A549 (cell line): ENCODE measurements around the gene BRPF1. TPM values are rescaled to one million over a fixed set of nuclear protein-coding genes. Genes with fewer than 3 reads are reported as not detected.

Source experiments
- ATAC-seq, 2 experiments: fragments of 200-7000 bp in 1 of 2; fragments of >200 bp in 1 of 2; cut with Nextera tagmentation in 1 of 2; cut with Tn5 transposase in 1 of 2; 3 replicates each; pipeline versions ENCODE4 v1.8.0 to v1.9.1; 2018 to 2020; ENCODE audit warnings: mild to moderate bottlenecking in 1 of 2, moderate library complexity in 1 of 2
- CTCF ChIA-PET: fragments of 300-600 bp; sonication (Branson Sonifier 250); formaldehyde crosslinking; extraction: SDS; loops from one replicate; lab custom pipeline; 2021; ENCODE audit warnings: antibody characterized with exemption, inconsistent platforms; lab: Yijun Ruan, JAX
- POLR2A ChIA-PET: fragments of 350-600 bp; formaldehyde crosslinking; extraction: SDS; loops from one replicate; lab custom pipeline; 2021; ENCODE audit warnings: antibody characterized with exemption, inconsistent platforms; lab: Yijun Ruan, JAX
- DNase-seq, 2 experiments: peaks; one replicate each; pipeline versions ENCODE4 v3.0.0 to v3.0.0-alpha.2; 2011 to 2016; ENCODE audit warnings: low read depth in 1 of 2, low spot score in 1 of 2
- FAIRE-seq: peaks from 2 replicates; lab custom pipeline; 2011; peaks lifted over from hg19 to GRCh38; lab: Jason Lieb, UNC
- H3K27ac ChIP-seq, 2 experiments: fragments of >200 bp; sonication (Bioruptor Twin); formaldehyde crosslinking; 3 replicates each; pipeline ENCODE4 v1.5.1; 2016 to 2017
- H3K4me1 ChIP-seq: fragments of >200 bp; sonication (Bioruptor Twin); formaldehyde crosslinking; 3 replicates; pipeline ENCODE4 v1.6.1; 2016
- H3K4me2 ChIP-seq: fragments of >200 bp; sonication (Bioruptor Twin); formaldehyde crosslinking; 3 replicates; pipeline ENCODE4 v1.6.1; 2016
- H3K4me3 ChIP-seq: fragments of >200 bp; sonication (Bioruptor Twin); formaldehyde crosslinking; 3 replicates; pipeline ENCODE4 v1.5.1; 2016
- H3K9me3 ChIP-seq: fragments of >200 bp; sonication (Bioruptor Twin); formaldehyde crosslinking; 3 replicates; pipeline ENCODE4 v1.6.1; 2016
- CBX2 ChIP-seq: fragments of 200-600 bp; sonication (generic); IDR thresholded peaks from 2 replicates; pipeline ENCODE4 v1.6.1; 2016; ENCODE audit warnings: low read depth, mild to moderate bottlenecking, borderline replicate concordance
- CBX8 ChIP-seq: fragments of 200-600 bp; sonication (generic); IDR thresholded peaks from 2 replicates; pipeline ENCODE4 v1.6.1; 2016
- CHD2 ChIP-seq: fragments of 150-350 bp; IDR thresholded peaks from 2 replicates; pipeline ENCODE4 v1.6.1; 2014; ENCODE audit warnings: low read length; ENCODE audit not compliant: partially characterized antibody
- CHD4 ChIP-seq: fragments of 200-600 bp; sonication (generic); IDR thresholded peaks from 2 replicates; pipeline ENCODE4 v1.6.1; 2016; ENCODE audit warnings: antibody characterized with exemption, mild to moderate bottlenecking, borderline replicate concordance
- CTCF ChIP-seq: fragments of >200 bp; sonication (Bioruptor Twin); formaldehyde crosslinking; IDR thresholded peaks from 3 replicates; pipeline ENCODE4 v1.5.1; 2016
- ESRRA ChIP-seq: fragments of 150-350 bp; IDR thresholded peaks from 2 replicates; pipeline ENCODE4 v1.6.1; 2014; ENCODE audit warnings: mild to moderate bottlenecking, low read length, borderline replicate concordance
- FOSB ChIP-seq: fragments of 250-450 bp; sonication (Bioruptor Pico); IDR thresholded peaks from 2 replicates; pipeline ENCODE4 v1.5.0; 2020; ENCODE audit warnings: mild to moderate bottlenecking, moderate library complexity
- FOSL2 ChIP-seq, 2 experiments: fragments of 450-650 bp in 1 of 2; fragments of >200 bp in 1 of 2; sonication (Bioruptor Twin) in 1 of 2; formaldehyde crosslinking; IDR thresholded peaks; 2 replicates each; pipeline versions ENCODE4 v1.5.0 to v1.6.1; 2016 to 2020; ENCODE audit warnings: mild to moderate bottlenecking in 1 of 2, moderate library complexity in 1 of 2
- FOXS1 ChIP-seq: fragments of 250-450 bp; sonication (Bioruptor Pico); IDR thresholded peaks from 2 replicates; pipeline ENCODE4 v1.5.0; 2020; ENCODE audit warnings: mild to moderate bottlenecking, moderate library complexity
- HES2 ChIP-seq: fragments of >200 bp; sonication (Bioruptor Twin); formaldehyde crosslinking; IDR thresholded peaks from 2 replicates; pipeline ENCODE4 v1.6.1; 2016
- HOXA7 ChIP-seq: fragments of 250-450 bp; sonication (Bioruptor Pico); IDR thresholded peaks from 2 replicates; pipeline ENCODE4 v1.5.0; 2020; ENCODE audit warnings: mild to moderate bottlenecking, moderate library complexity
- HOXB5 ChIP-seq: fragments of 250-450 bp; sonication (Bioruptor Pico); IDR thresholded peaks from 2 replicates; pipeline ENCODE4 v1.5.0; 2020; ENCODE audit warnings: mild to moderate bottlenecking, moderate library complexity
- JUN ChIP-seq, 2 experiments: fragments of >200 bp; sonication (Bioruptor Twin); formaldehyde crosslinking; IDR thresholded peaks; 2 replicates in 1 of 2; 3 replicates in 1 of 2; pipeline ENCODE4 v1.6.1; 2016 to 2017
- KDM1A ChIP-seq: fragments of 200-600 bp; sonication (generic); IDR thresholded peaks from 2 replicates; pipeline ENCODE4 v1.6.1; 2016; ENCODE audit warnings: low read depth, mild to moderate bottlenecking
- KDM5A ChIP-seq: fragments of 200-600 bp; sonication (generic); IDR thresholded peaks from 2 replicates; pipeline ENCODE4 v1.6.1; 2016; ENCODE audit warnings: antibody characterized with exemption, mild to moderate bottlenecking
- MAFK ChIP-seq: fragments of 450-650 bp; IDR thresholded peaks from 2 replicates; pipeline ENCODE4 v1.6.1; 2014; ENCODE audit not compliant: partially characterized antibody
- MAX ChIP-seq: IDR thresholded peaks from 2 replicates; pipeline ENCODE4 v1.6.1; 2012
- MYC ChIP-seq: IDR thresholded peaks from 2 replicates; pipeline ENCODE4 v1.6.1; 2012; ENCODE audit warnings: mild to moderate bottlenecking, inconsistent platforms, low read length, improper control_type of control experiment, borderline replicate concordance
- NPAS2 ChIP-seq: fragments of 250-450 bp; sonication (Bioruptor Pico); IDR thresholded peaks from 2 replicates; pipeline ENCODE4 v1.8.0; 2022; ENCODE audit warnings: mild to moderate bottlenecking, moderate library complexity, borderline replicate concordance
- REST ChIP-seq: fragments of 200-600 bp; sonication (generic); IDR thresholded peaks from 2 replicates; pipeline ENCODE4 v1.6.1; 2016; ENCODE audit warnings: antibody characterized with exemption, mild to moderate bottlenecking, moderate library complexity
- RNF2 ChIP-seq: fragments of 200-600 bp; sonication (generic); IDR thresholded peaks from 2 replicates; pipeline ENCODE4 v1.6.1; 2016; ENCODE audit warnings: low read depth, mild to moderate bottlenecking, antibody characterized with exemption, moderate library complexity, borderline replicate concordance
- USF2 ChIP-seq: fragments of 450-650 bp; IDR thresholded peaks from 2 replicates; pipeline ENCODE4 v1.6.1; 2014; ENCODE audit warnings: antibody characterized with exemption
- ZFP36 ChIP-seq: fragments of 450-650 bp; IDR thresholded peaks from 2 replicates; pipeline ENCODE4 v1.6.1; 2014; ENCODE audit warnings: borderline replicate concordance; ENCODE audit not compliant: partially characterized antibody
- ZSCAN20 ChIP-seq: fragments of 250-450 bp; sonication (Bioruptor Pico); IDR thresholded peaks from 2 replicates; pipeline ENCODE4 v1.8.0; 2022; ENCODE audit warnings: mild to moderate bottlenecking, moderate library complexity
- WGBS: methylation state at CpG from one replicate; pipeline ENCODE4 v1.1.6; 2017; ENCODE audit errors: missing lambda C conversion rate; 5-methylcytosine and 5-hydroxymethylcytosine counted together
- polyA plus RNA-seq, 4 experiments: library from polyadenylated mRNA; depleted of rRNA in 3 of 4; stranded (reverse); fragments of >200 nt; fragmentation: RNase III in 1 of 4; extraction: RNeasy Plus Mini Kit Qiagen cat#74134 plus additional on column Dnase treatment in 1 of 4; gene quantifications; 2 replicates in 3 of 4; 3 replicates in 1 of 4; pipeline ENCODE4 v1.2.3, GENCODE V29; 2011 to 2017

Gene BRPF1
- polyA plus RNA-seq, 2 of the 4 experiments (the other 2 are of a cell fraction): 8.6 to 12.4 TPM

GRCh38 chr3:9776896-9777693 lies 45.6 kb downstream of the BRPF1 start:
- ATAC-seq: no peak

GRCh38 chr3:9777694-9778021 lies 46.1 kb downstream of the BRPF1 start:
- ChIA-PET POLR2A (no interaction called here), CTCF (interaction anchor here (0.8 to 1.3 kb wide), 4 partner anchors 9 to 25 kb away, joined by 3 to 6 read pairs (median 3); no protein-coding TSS in a partner anchor)
- Histone ChIP-seq H3K4me3 (no peak overlapping the region), H3K4me1 (no peaks in the 10 kb centered on the region), H3K9me3 (no peaks in the 10 kb centered on the region), H3K4me2 (no peak overlapping the region), H3K27ac (no peak overlapping the region)
- FAIRE-seq: no peak
- WGBS: 67% methylated on average over 1 of the region's 1 CpG
- no peak for TF ChIP-seq RNF2
- no peak for ATAC-seq
- DNase-seq: no peak

More at GRCh38 chr3:9776896-9777693, 45.6 kb downstream of the BRPF1 start:
- H3K9me3 ChIP-seq: no peaks in the 10 kb centered on the region
- TF ChIP-seq MAFK: no peak
- TF ChIP-seq MAX: no peak
- TF ChIP-seq CBX2: no peak
- no peak for TF ChIP-seq JUN (IDR thresholded peaks at IDR 0.05)
- no peak for TF ChIP-seq USF2
- TF ChIP-seq NPAS2: no peak
- no peak for TF ChIP-seq KDM5A
- DNase-seq (no peak), FAIRE-seq (no peak)
- POLR2A ChIA-PET: interaction anchor here (1.2 kb wide), 1 partner anchor 14 kb away, joined by 3 read pairs; no protein-coding TSS in a partner anchor
- CTCF ChIA-PET: interaction anchor here (0.7 to 2.1 kb wide), 5 partner anchors 11 to 169 kb away, joined by 3 to 6 read pairs (median 3); no protein-coding TSS in a partner anchor
- no peaks in the 10 kb centered on the region for H3K4me1 ChIP-seq
- H3K4me2 ChIP-seq: no peak overlapping the region
- 55% methylated on average over 5 of the region's 5 CpGs for WGBS
- H3K4me3 ChIP-seq: no peak overlapping the region
- no peak overlapping the region for H3K27ac ChIP-seq

- Histone ChIP-seq H3K4me2 (no peak overlapping the region), H3K4me1 (no peaks in the 10 kb centered on the region), H3K4me3 (no peak overlapping the region), H3K9me3 (no peaks in the 10 kb centered on the region), H3K27ac (no peak overlapping the region)
- ATAC-seq (peak in 1 of 2 experiments; percentile 67; a peak in 2 of 6 replicates), DNase-seq (no peak), FAIRE-seq (no peak)
- ChIA-PET POLR2A (interaction anchor here (1.1 kb wide), 1 partner anchor 14 kb away, joined by 4 read pairs; the partner anchor contains the start of genes ARPC4 and TADA3), CTCF (interaction anchor here (0.6 to 1.5 kb wide), 6 partner anchors 8 to 276 kb away, joined by 3 to 5 read pairs (median 3); no protein-coding TSS in a partner anchor)
- WGBS: 81% methylated on average over 5 of the region's 5 CpGs
- TF ChIP-seq FOSB (CRISPR knock-in tag) (no peak), CBX8 (no peak), CTCF (no peak), FOSL2 (IDR thresholded peaks at IDR 0.05) (no peak), FOSL2 (CRISPR knock-in tag; IDR thresholded peaks at IDR 0.05) (no peak), REST (no peak), ZSCAN20 (CRISPR knock-in tag) (no peak), CHD2 (no peak), HES2 (no peak), FOXS1 (CRISPR knock-in tag) (no peak), ZFP36 (no peak), ESRRA (no peak), MAFK (no peak), KDM1A (no peak), HOXA7 (CRISPR knock-in tag) (no peak), CHD4 (no peak), HOXB5 (CRISPR knock-in tag) (no peak), MYC (no peak)
Measured at GRCh38 chr3:9778143-9779074, 46.9 kb downstream of the BRPF1 start.
